Karpas-422 (cell line): ENCODE measurements around the gene CRIP2. TPM values are rescaled to one million over a fixed set of nuclear protein-coding genes. Genes with fewer than 3 reads are reported as not detected.

Experiments used
- DNase-seq: peaks from one replicate; pipeline ENCODE4 v3.0.0-alpha.2; 2015
- H2AFZ ChIP-seq: fragments of 200-600 bp; sonication (generic); 2 replicates; pipeline ENCODE4 v1.6.1; 2014; ENCODE audit warnings: antibody characterized with exemption, low read length, mixed read lengths
- H3K27ac ChIP-seq: fragments of 200-600 bp; sonication (generic); 2 replicates; pipeline ENCODE4 v1.5.1; 2014; ENCODE audit warnings: mild to moderate bottlenecking, low read length, moderate library complexity
- H3K27me3 ChIP-seq: fragments of 200-600 bp; sonication (generic); 2 replicates; pipeline ENCODE4 v1.6.1; 2014; ENCODE audit warnings: low read length, mixed read lengths
- H3K36me3 ChIP-seq: fragments of 200-600 bp; sonication (generic); 2 replicates; pipeline ENCODE4 v1.6.1; 2014; ENCODE audit warnings: low read length, mixed read lengths; ENCODE audit not compliant: insufficient read depth
- H3K4me1 ChIP-seq: fragments of 200-600 bp; sonication (generic); 2 replicates; pipeline ENCODE4 v1.6.1; 2014; ENCODE audit warnings: mild to moderate bottlenecking, low read length, mixed read lengths
- H3K4me2 ChIP-seq: fragments of 200-600 bp; sonication (generic); 2 replicates; pipeline ENCODE4 v1.6.1; 2014; ENCODE audit warnings: low read length, low read depth, mild to moderate bottlenecking; ENCODE audit not compliant: poor library complexity, severe bottlenecking
- H3K4me3 ChIP-seq: fragments of 200-600 bp; sonication (generic); 2 replicates; pipeline ENCODE4 v1.5.1; 2014; ENCODE audit warnings: mild to moderate bottlenecking, antibody characterized with exemption, low read length, mixed read lengths
- H3K79me2 ChIP-seq: fragments of 200-600 bp; sonication (generic); 2 replicates; pipeline ENCODE4 v1.6.1; 2014; ENCODE audit warnings: mild to moderate bottlenecking, low read length, mixed read lengths
- H3K9ac ChIP-seq: fragments of 200-600 bp; sonication (generic); 2 replicates; pipeline ENCODE4 v1.6.0; 2014; ENCODE audit warnings: low read length
- H3K9me2 ChIP-seq: fragments of 200-600 bp; sonication (generic), shearing (Covaris generic); replicated peaks from 2 replicates; pipeline ENCODE4 v1.6.0; 2014; ENCODE audit warnings: mild to moderate bottlenecking, low read length, moderate library complexity; ENCODE audit not compliant: insufficient read depth
- H3K9me3 ChIP-seq: fragments of 300-700, 200-600 bp; sonication (generic); 2 replicates; pipeline ENCODE4 v1.6.1; 2014; ENCODE audit warnings: low read length, mixed read lengths
- H4K20me1 ChIP-seq: fragments of 200-600 bp; sonication (generic); 2 replicates; pipeline ENCODE4 v1.6.1; 2014; ENCODE audit warnings: mild to moderate bottlenecking, antibody characterized with exemption, low read length, low read depth; ENCODE audit not compliant: insufficient read depth
- total RNA-seq: library from RNA; depleted of rRNA; stranded (reverse); fragments of >200 nt; shearing (Covaris generic); gene quantifications from 2 replicates; pipeline ENCODE4 v1.2.3, GENCODE V29; 2014; ENCODE audit warnings: low replicate concordance

The CRIP2 gene
- total RNA-seq, 1 experiment from 2014 or later: 0.45 TPM

- Histone ChIP-seq H3K36me3 (peaks cover 17% of the 10 kb centered on the region), H3K27ac (no peak overlapping the region)
Measured at GRCh38 chr14:105461903-105462302, 12.7 kb upstream of the CRIP2 start.

GRCh38 chr14:105464501-105464900, 10.1 kb upstream of the CRIP2 start:
- peaks cover 9% of the 10 kb centered on the region; the same call in 1 of the 2 replicates for H4K20me1 ChIP-seq
- peaks cover 22% of the 10 kb centered on the region for H3K4me1 ChIP-seq
- no peaks in the 10 kb centered on the region for H3K9me2 ChIP-seq
- H3K27me3 ChIP-seq: no peaks in the 10 kb centered on the region
- no peak overlapping the region for H3K9ac ChIP-seq
- H3K36me3 ChIP-seq: peaks cover 13% of the 10 kb centered on the region; the same call in 1 of the 2 replicates
- no peaks in the 10 kb centered on the region for H3K79me2 ChIP-seq
- H2AFZ ChIP-seq: no peak overlapping the region
- no peak overlapping the region for H3K27ac ChIP-seq
- DNase-seq: no peak
- no peak overlapping the region for H3K4me3 ChIP-seq
- no peak overlapping the region for H3K4me2 ChIP-seq
- no peaks in the 10 kb centered on the region for H3K9me3 ChIP-seq

More at GRCh38 chr14:105461903-105462302, 12.7 kb upstream of the CRIP2 start:
- no peak for DNase-seq
- Histone ChIP-seq H3K4me1 (no peaks in the 10 kb centered on the region), H3K9me3 (no peaks in the 10 kb centered on the region), H3K4me2 (no peak overlapping the region), H4K20me1 (peaks cover 9% of the 10 kb centered on the region; the same call in 1 of the 2 replicates), H3K9me2 (no peaks in the 10 kb centered on the region), H3K79me2 (no peaks in the 10 kb centered on the region), H3K9ac (no peak overlapping the region), H3K4me3 (no peak overlapping the region), H3K27me3 (no peaks in the 10 kb centered on the region), H2AFZ (no peak overlapping the region)

GRCh38 chr14:105465209-105466031, 9.2 kb upstream of the CRIP2 start:
- Histone ChIP-seq H2AFZ (no peak overlapping the region), H3K4me2 (no peak overlapping the region)

GRCh38 chr14:105466531-105467248, 7.9 kb upstream of the CRIP2 start:
- Histone ChIP-seq H3K4me1 (peaks cover 43% of the 10 kb centered on the region), H3K9me3 (no peaks in the 10 kb centered on the region), H3K27me3 (no peaks in the 10 kb centered on the region), H3K27ac (no peak overlapping the region), H4K20me1 (peaks cover 9% of the 10 kb centered on the region; the same call in 1 of the 2 replicates), H3K4me2 (no peak overlapping the region), H3K9me2 (no peaks in the 10 kb centered on the region), H3K9ac (no peak overlapping the region), H3K36me3 (peaks cover 9% of the 10 kb centered on the region; the same call in 1 of the 2 replicates), H3K4me3 (no peak overlapping the region), H2AFZ (no peak overlapping the region), H3K79me2 (no peaks in the 10 kb centered on the region)
- DNase-seq: no peak

More at GRCh38 chr14:105465209-105466031, 9.2 kb upstream of the CRIP2 start:
- peaks cover 13% of the 10 kb centered on the region; the same call in 1 of the 2 replicates for H3K36me3 ChIP-seq
- H3K4me3 ChIP-seq: no peak overlapping the region
- H3K27me3 ChIP-seq: no peaks in the 10 kb centered on the region
- no peaks in the 10 kb centered on the region for H3K9me3 ChIP-seq
- peaks cover 31% of the 10 kb centered on the region for H3K4me1 ChIP-seq
- no peak overlapping the region for H3K27ac ChIP-seq
- H3K79me2 ChIP-seq: no peaks in the 10 kb centered on the region
- H3K9me2 ChIP-seq: no peaks in the 10 kb centered on the region
- peaks cover 9% of the 10 kb centered on the region; the same call in 1 of the 2 replicates for H4K20me1 ChIP-seq
- no peak for DNase-seq
- no peak overlapping the region for H3K9ac ChIP-seq

GRCh38 chr14:105467249-105467941, 7.2 kb upstream of the CRIP2 start:
- DNase-seq: no peak
- H3K9ac ChIP-seq: no peak overlapping the region
- H3K4me3 ChIP-seq: no peak overlapping the region
- H3K4me2 ChIP-seq: no peak overlapping the region
- H3K27ac ChIP-seq: no peak overlapping the region
- H3K79me2 ChIP-seq: no peaks in the 10 kb centered on the region
- no peaks in the 10 kb centered on the region for H3K27me3 ChIP-seq
- H3K9me2 ChIP-seq: no peaks in the 10 kb centered on the region
- no peak overlapping the region for H2AFZ ChIP-seq
- no peaks in the 10 kb centered on the region for H3K9me3 ChIP-seq
- peaks cover 16% of the 10 kb centered on the region; the same call in 1 of the 2 replicates for H4K20me1 ChIP-seq
- H3K36me3 ChIP-seq: peaks cover 6% of the 10 kb centered on the region; the same call in 1 of the 2 replicates
- peaks cover 50% of the 10 kb centered on the region for H3K4me1 ChIP-seq

- no peaks in the 10 kb centered on the region for H3K27me3 ChIP-seq
- peaks cover 56% of the 10 kb centered on the region for H3K4me1 ChIP-seq
- no peak for DNase-seq
- peaks cover 6% of the 10 kb centered on the region; the same call in 1 of the 2 replicates for H3K36me3 ChIP-seq
- no peak overlapping the region for H3K4me2 ChIP-seq
- no peak overlapping the region for H2AFZ ChIP-seq
- no peaks in the 10 kb centered on the region for H3K9me2 ChIP-seq
- no peak overlapping the region for H3K9ac ChIP-seq
- H3K27ac ChIP-seq: no peak overlapping the region
- H3K79me2 ChIP-seq: no peaks in the 10 kb centered on the region
- H4K20me1 ChIP-seq: peaks cover 16% of the 10 kb centered on the region; the same call in 1 of the 2 replicates
- H3K4me3 ChIP-seq: no peak overlapping the region
- no peaks in the 10 kb centered on the region for H3K9me3 ChIP-seq
Measured at GRCh38 chr14:105467942-105468471, 6.6 kb upstream of the CRIP2 start.

- no peaks in the 10 kb centered on the region for H3K9me2 ChIP-seq
- peaks cover 2% of the 10 kb centered on the region; the same call in 1 of the 2 replicates for H3K36me3 ChIP-seq
- no peak overlapping the region for H3K4me2 ChIP-seq
Measured at GRCh38 chr14:105468621-105469241, 5.9 kb upstream of the CRIP2 start.

More at GRCh38 chr14:105468621-105469241, 5.9 kb upstream of the CRIP2 start:
- no peak overlapping the region for H3K9ac ChIP-seq
- H4K20me1 ChIP-seq: peaks cover 16% of the 10 kb centered on the region; the same call in 1 of the 2 replicates
- peaks cover 63% of the 10 kb centered on the region for H3K4me1 ChIP-seq
- no peak overlapping the region for H3K4me3 ChIP-seq
- H3K27me3 ChIP-seq: no peaks in the 10 kb centered on the region
- no peaks in the 10 kb centered on the region for H3K9me3 ChIP-seq
- DNase-seq: no peak
- H2AFZ ChIP-seq: no peak overlapping the region
- H3K79me2 ChIP-seq: no peaks in the 10 kb centered on the region
- H3K27ac ChIP-seq: no peak overlapping the region
